ENCODE results near the gene KSR1.
A peak's percentile ranks its signal among the peaks of the same experiment; 100 is the strongest.
"Not testable (repeated sequence)": the region's sequence is repeated elsewhere in the genome, so short reads cannot be mapped to it uniquely, and the experiment has no call there.

The KSR1 gene

DNA sequence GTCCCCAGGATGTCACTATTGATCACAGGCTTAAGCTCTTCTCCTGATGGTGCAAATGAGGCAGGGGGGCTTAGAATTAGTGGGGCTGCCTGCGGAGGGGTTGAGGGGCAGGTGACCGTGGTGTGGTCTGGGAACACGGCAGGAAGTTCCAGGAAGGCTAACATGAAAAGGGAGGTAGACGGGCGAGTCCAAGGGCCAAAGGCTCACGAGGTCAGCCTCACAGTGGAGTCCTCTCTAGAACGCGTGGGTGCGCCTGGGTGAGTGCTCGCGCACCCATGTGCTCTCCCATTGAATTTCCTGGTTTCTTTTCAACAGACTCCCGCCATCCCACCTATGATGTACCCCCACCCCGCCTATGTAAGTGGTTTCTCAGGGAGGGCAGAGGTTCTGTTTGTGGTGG is 190.0 kb downstream of the KSR1 start:
- no peak for DNase-seq

DNA sequence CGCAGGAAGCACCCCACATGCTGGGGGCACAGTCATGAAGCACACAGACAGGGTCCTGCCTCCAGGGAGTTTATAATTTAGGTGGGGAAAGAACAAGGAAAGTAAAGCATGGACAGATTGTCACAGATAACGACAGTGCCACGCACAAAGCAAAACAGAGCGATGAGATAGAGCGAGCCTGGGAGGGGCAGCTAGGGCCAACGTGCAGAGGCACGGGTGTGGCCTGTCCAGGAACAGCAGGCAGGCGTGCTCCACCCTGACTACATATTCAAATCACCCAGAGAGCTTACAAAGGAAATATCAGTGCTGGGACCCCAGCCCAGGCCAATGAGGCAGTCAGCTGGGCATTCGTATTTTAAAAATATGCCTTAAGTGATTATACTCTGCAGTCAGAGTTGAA is 191.5 kb downstream of the KSR1 start:
- DNase-seq: no peak

DNA sequence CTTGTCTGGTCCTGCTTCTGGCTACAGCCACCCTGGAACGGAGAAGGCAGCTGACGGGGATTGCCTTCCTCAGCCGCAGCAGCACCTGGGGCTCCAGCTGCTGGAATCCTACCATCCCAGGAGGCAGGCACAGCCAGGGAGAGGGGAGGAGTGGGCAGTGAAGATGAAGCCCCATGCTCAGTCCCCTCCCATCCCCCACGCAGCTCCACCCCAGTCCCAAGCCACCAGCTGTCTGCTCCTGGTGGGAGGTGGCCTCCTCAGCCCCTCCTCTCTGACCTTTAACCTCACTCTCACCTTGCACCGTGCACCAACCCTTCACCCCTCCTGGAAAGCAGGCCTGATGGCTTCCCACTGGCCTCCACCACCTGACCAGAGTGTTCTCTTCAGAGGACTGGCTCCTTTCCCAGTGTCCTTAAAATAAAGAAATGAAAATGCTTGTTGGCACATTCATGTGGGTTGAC is 192.9 kb downstream of the KSR1 start:
- DNase-seq: not testable (repeated sequence)

DNA sequence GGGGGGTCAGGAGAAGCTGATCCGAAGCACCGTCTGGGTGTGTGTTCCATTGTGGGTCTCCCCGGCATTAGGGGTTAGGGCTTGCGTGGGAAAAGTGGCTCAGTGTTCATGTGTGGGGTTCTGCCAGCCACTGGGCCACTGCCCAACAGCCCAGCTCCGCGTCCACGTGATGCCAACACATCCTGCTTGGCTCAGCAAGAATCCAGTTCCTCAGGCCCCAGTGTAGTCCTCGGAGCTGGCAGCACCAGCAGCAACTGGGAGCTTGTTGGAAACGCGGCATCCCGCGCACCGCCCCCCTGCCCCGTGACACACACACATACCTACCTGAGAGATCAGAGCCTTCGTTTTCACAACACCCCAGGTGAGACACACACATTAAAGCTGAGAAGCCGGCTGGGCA is 193.7 kb downstream of the KSR1 start:
- DNase-seq: no peak

DNA sequence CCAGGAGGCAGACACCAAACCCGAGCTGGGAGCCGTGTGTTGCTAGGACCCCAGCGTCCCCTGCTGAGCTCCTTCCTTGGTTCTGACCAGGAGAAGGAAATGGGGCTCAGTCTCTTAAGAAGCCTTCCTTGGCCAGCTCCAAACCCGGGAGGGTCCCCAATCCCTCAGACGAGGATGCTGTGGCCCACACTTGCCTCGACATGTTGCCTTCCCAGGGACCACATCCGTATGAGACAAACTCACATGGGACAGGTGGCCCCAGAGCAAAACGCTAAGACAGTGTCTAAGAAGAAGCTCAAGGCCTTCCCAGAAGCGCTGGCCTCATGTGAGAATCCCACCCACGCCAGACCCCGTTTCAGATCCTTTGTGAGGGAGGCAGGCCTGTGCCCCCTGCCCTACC is 194.6 kb downstream of the KSR1 start:
- DNase-seq: no peak

DNA sequence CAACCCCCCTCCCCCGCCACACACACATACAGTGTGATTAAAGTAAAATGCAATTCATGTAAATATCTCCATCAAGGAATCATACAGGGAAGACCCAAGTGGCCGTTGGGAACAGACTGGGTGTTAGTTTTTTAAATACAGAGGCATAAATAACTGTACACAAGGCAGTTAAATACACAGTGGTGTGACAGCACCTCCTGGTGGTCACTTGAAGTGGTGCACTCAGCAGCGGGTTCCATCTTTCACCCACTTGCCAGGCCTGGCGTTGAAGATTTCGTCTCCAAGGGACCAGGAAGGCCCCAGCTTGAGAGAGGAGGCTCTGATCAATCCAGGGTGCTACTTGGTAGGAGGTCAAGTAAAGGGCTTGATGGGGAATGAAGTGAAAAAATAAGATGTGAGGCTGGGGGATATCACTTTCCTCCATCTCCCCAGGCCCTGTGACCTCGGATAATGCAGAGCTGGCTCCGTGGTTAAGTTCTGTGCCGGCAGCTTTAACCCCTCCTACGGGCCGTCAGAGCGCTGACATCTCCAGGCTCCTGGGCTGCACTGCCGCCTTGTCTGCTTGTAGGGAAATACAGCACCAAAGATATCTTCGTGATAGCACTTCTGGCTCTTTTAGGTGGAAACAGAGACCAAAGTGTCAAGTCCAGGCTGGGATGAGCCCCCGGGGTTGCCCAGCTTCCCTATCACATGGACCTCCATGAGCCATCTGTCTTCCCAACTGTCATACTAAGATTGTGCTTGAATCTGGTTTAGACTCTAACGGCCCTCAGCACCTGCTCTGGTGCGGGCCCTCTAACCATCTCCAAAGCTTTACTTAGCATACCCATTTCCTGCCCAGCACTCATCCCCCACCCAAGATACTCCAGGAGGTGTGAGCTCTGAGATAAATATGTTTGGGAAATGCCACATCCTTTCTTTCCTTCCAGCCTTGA is 195.4 kb downstream of the KSR1 start:
- DNase-seq: peak; percentile 62 to 74

DNA sequence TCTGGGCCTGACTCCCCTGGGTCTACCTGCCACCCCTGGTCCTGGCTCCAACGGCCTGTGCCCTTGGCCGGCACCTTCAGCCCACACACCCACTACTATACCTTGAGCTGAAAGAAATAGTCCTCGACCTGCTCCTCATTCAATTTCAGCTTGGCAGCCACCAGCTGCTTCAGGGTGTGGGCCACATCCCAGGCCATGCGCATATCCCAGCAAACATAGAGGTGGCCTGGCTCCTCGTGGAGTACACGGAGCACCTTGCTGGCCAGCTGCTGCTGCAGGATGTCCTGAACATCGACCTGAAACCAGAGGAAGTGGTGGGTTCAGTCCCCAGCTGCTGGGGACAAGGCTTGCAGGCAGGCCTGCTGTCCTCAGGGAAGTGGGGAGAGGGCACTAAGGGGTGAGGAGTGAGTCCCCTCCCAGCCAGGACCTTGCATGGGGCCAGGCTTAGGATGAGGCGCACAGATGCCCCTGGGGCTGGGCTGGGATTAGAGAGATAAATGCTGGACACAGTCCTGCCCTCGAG is 197.3 kb downstream of the KSR1 start:
- DNase-seq: not testable (repeated sequence)

DNA sequence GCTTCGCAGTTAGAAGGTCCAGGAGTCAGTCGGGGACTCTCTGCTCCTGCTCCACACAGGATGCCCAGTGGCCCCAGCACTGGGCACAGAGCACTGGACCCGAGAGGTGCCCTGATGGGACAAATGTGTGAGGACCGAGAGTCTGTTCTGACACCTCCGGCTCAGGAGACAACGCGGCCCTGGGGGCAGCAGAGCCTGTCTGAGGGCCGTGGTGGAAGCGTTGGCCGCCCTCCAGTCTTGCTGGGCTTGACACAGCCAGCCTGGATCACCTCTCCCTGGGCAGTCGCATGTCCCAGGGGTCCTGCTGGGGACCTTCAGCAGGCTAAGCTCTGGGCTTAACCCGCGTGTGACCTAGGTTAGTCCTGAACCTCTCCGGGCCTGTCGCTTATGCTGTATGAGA is 197.9 kb downstream of the KSR1 start:
- DNase-seq: no peak

DNA sequence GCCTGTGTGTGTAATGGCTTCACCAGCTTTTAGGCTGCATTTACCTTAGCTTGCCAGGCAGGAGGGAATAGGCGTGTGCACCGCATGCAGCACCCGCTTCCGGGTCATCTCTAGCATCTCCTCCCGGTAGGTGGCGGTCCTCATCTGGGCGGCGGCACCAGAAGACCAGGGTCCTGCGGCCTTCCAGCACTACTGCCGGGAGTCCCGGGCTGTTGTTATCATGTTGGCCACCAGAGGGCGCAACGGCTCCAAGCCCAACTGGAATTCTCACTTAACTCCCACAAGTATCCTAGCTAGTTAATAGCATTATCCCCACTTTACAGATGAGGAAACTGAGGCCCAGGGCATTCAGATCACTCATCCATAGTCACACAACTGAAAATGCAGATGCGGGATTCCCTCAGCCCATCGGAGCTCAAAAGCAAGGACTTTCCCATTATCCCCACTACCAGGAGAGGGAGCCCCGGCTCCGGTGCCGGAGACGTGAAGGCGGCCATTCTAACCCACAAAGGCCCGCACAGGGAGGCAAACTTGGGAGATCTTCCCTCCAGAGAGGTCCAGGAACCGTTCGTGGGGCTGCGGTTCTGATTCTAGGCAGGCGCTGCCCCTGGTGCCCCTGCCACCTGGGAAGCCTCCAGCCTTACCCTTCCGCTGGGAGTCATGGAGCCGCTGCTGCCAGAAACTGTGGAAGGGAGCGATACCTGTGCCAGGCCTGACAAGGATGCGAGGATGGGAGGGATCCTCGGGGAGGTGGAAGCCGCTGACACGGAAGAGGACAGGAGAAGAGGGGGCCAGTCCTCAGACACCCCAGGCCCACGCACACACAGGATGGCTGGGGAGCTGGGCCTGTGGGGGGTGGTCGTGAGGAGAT is 198.6 kb downstream of the KSR1 start:
- DNase-seq: peak; percentile 61 to 65

DNA sequence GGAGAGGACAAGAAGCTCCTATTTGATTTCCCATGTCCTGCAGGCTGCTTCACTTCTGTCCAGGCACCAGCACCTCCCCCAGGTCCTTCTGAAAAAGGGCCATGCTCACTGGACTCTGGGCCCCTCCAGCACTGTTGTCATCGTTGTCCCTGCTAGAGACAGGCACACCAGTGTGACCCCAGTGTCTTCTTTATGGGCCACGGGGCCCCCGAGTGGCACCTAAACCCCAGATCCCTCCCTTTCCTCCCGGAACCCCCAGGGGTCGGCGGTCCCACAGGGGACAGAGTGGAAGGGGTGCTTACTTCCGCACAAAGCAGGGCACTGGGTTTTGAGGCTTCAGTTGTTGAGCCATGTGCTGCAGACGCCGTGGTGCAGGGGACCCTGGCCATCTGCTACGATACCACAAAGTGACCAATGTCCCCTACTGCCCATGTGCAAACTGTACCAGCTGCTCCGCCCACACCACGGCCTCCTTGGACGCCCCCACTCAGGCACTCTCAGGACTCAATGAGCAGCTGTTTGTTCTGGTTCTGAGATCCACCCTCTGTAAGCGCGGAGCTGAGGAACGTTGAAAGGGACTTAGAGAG is 199.4 kb downstream of the KSR1 start:
- DNase-seq: not testable (repeated sequence)

DNA sequence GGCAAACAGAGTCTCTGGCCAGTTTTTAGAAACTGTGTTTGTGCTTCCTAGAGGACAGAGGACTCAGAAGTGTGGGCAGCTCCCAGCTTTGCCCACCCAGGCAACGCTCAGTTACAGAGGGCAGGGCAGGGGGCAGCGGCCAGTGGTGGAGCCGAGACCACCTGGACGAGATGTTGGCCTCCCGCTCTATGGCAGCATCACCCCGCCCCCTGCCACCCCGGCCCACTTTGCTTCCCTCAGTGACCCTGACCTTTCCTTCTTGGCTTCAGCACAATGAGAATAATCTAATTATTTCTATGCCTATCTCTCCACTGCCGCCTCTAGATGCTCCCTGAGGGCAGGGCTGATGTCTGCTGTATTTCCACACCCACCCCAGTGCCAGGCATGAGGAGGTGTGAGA is 200.4 kb downstream of the KSR1 start:
- DNase-seq: not testable (repeated sequence)

DNA sequence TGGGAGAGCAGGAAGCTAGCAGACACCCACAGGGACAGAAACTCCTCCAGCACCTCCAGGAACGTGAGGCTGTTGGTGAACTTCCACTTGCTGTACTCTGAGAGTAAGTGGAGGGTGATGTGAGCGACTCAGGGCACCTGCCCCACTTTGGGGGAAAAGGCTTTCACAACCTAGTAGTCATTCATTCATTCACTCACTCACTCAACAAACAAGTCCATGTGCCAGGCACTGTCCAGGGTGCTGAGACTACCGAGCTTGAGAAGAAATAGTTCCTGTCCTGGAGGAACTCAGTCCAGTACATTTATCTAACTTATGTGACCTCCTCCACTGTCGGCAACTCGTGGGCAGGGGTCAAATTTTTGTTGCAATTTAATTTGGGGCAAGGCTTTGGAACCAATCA is 201.4 kb downstream of the KSR1 start:
- DNase-seq: no peak

DNA sequence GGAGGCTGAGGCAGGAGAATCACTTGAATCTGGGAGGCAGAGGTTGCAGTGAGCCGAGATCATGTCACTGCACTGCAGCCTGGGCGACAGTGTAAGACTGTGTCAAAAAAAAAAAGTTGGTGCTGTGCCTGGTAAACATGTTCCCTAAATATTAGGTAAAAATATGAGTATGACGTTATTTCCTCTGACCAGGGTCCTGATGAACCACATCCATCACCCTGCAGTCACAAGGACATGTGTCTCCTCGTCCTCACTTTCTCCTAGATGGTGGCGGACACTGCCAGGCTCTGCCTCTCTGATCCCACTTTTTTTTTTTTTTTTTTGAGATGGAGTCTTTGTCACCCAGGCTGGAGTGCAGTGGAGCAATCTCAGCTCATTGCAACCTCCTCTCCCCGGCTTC is 203.4 kb downstream of the KSR1 start:
- DNase-seq: no peak

DNA sequence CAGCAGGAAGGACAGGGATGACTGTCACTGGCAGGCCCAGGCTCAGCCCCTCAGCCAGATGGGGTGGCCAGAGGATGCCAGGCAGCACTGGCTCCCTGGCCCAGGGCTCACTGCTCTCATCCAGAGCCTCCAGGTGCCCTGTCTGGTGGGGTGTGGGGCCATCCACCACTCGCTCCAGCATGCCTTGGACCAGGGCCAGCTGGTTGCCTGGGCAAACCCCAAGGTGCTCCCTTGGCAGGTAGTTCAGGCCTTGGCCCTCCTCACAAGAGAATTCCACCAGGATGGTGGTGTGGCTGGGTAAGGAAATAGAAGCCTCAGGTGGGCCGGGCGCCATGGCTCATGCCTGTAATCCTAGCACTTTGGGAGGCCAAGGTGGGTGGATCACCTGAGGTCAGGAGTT is 204.2 kb downstream of the KSR1 start:
- DNase-seq: no peak

DNA sequence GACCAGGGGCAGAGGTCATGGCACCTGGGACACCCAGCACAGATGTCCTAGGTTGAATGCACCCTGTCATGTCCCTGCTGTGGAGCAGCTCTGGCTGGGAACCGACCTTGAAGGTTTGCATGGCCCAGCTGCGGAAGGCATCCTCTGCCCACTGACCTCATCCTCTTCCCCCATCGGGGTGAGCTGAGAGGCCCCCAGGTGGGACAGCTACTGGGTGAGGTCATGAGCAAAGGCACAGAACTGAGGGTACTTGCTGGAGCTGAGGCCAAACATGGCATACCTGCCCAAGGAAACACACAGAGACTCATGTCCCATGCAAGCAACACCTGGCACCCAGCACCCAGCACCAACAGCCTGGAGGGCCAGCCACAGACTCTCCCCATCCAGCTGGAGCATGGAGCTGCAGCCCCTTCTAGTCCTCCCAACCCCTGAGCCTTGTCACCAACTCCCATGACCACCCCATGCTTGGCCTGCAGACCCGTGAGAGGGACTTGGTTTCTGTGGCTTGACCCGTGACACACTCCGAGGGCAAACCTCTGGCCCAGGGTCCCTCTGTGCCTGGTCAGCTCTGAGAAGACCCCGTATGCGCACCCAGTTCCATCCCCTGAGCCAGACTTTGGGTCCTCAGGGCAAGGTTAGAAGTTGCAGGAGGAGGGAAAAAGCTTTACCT is 207.8 kb downstream of the KSR1 start:
- DNase-seq: no peak

DNA sequence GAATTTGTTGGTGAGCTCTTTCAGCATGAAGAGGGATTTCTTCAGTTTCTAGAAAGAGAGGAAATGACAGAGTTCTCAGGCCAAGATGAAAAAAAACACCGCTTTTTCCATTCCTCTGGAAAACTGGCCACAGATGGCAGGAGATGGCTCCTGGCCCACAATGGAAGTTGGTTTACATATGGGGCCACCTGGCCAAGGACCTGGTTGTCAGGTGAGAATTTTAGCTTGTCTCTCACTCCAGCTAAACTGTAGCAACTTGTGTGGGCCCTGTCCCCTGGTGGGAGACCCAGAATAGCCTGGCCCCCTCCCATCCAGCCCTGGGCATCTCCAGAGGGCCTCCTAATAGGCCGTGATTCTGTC is 208.3 kb downstream of the KSR1 start:
- DNase-seq: no peak

DNA sequence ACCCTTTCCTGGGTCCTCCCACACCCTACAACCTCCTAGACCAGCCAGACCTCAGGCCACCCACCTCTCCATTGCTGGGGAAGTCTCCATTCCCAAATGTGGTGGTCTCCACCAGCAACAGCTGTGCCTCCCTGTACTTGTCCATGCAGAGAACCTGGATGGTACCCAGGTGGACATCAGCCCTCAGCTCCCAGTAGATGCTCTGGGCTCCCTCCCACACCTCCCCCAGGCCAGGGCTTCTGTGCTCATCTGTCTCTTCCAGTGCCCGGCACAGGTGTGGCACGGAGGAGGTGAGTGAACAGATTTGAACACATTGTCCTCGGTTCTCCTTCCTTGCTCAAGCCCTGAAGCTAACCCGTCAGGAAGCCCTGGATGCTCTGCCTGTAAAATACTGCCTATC is 209.3 kb downstream of the KSR1 start:
- no peak for DNase-seq

DNA sequence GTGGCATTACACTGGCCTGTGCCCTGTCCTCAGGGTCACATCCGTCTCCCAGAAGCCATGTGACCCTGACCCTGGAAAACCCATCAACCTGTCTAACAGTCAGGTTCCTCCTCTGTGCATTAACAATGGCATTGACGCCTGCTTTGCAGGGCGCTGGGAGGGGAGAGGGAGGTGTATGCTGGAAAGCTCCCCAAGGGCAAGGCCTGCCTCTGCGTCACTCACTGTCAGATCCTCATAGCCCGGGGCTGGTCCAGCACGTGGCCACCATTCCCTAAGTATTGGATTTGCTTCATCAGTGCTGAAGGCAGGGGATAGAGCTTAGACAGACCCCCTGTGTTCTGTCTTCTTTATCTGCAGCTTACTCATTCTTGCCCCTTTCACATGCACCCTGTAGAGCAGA is 210.0 kb downstream of the KSR1 start:
- DNase-seq: not testable (repeated sequence)

DNA sequence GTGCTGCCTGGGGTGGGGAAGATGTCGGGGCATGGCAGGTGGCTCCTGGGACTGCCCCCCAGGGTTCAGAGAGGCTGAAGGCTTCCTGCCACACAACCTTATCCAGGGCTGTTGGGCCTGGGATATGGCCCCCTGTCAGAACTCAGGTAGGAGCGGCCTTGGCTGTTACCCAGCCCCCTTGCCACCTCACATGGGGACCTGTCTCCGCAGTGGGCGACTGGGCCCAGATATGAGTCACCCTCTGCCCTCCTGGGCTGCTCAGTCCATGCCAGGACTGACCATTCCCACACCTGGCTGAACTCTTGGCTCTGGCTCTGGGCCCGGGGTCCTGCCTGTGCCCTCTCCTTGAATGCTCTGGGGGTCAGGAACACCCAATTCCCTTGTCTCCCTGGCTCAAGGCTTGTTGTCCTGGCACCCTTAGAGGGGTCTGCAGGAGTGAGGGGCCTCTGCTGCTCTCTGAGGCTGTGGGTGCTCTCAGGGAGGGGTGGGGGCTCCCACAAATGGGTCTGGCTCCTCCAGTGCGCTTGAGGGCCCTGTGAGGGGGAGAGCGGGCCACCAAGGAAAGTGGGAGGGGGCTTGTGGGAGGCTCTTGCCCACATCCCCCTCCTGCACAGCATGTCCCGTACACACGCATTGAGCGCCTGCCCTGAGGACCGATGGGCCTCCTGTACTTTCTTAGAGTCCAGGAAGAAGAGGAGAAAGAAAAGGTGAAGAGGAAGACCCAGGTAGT is 210.7 kb downstream of the KSR1 start:
- DNase-seq: no peak

DNA sequence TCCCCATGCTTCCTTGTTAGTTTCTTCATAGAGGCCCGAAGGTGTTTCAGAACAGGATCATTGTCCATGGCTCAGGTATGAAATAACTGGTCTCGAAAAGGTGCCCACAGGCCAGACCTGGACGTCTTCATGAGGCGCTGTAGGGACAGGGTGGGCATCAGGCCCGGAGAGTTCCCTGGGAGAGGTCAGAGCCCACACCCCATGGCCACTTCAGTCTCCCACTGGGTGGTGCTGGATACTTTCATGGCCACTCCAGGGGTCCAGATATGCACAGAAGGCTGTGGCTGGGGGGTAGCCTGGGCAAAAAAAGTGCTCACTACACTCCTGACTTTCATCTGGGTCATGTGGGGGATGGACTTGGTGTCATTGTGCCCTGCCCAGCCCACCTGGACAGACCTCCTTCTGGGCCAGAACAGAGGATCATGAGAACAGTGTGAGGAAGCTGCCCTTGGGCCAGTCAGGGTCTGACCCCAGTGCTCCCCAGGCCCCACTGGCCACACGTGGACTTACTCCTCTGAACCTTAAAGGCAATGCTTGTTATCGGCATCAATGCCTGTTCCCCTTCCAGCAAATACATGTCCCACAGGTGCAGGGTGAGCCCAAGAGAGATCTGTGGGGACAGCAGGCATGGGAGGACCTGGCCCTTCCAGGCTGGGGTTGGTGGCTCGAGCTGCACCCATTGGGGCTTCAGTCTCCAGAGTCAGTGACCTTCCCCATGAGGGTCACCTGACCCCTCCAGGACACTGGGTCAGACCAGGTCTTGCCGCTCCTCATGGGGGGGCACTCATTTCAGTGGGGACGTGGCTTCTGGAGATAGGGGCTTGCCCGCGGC is 211.6 kb downstream of the KSR1 start:
- DNase-seq: no peak

DNA sequence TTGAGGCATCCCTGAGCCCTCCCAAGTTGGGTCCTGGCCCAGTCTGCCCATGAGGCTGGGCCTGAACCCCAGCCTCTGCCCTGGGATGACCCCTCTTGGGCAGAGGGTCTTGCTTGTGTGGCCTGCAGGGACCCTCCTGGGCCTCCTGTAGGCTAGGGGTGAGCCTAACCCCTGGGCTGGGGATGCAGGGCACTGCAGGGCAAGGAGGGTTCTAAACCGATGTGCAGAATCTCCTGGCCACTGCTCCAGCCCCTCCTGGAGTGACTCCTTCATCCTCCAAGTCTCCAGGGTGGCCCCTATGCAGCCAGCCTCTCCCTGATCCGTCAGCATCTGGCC is 212.2 kb downstream of the KSR1 start:
- no peak for DNase-seq
